HepG2 (cell line): Measurements from ENCODE around the gene SLC35B2. TPM values are rescaled to one million over a fixed set of nuclear protein-coding genes. Genes with fewer than 3 reads are reported as not detected.

Source experiments
- CENPT ChIP-seq: sonication (generic); formaldehyde crosslinking; IDR thresholded peaks from 2 replicates; pipeline ENCODE4 v1.8.0; 2022; ENCODE audit warnings: low read depth, mild to moderate bottlenecking, moderate library complexity, missing genetic modification reagents
- CREB3 ChIP-seq: sonication (generic); formaldehyde crosslinking; IDR thresholded peaks from 2 replicates; pipeline ENCODE4 v1.5.0; 2020; ENCODE audit warnings: missing genetic modification reagents
- DMAP1 ChIP-seq: IDR thresholded peaks from 2 replicates; pipeline ENCODE4 v1.6.1; 2016
- GATA4 ChIP-seq: sonication (generic); IDR thresholded peaks from 2 replicates; pipeline ENCODE4 v1.6.1; 2016; ENCODE audit warnings: antibody characterized with exemption, low read depth, borderline replicate concordance
- GFI1 ChIP-seq: sonication (generic); formaldehyde crosslinking; IDR thresholded peaks from 2 replicates; pipeline ENCODE4 v1.5.0; 2020; ENCODE audit warnings: missing genetic modification reagents, mild to moderate bottlenecking, borderline replicate concordance
- NAIF1 ChIP-seq: sonication (generic); formaldehyde crosslinking; IDR thresholded peaks from 2 replicates; pipeline ENCODE4 v1.5.0; 2020; ENCODE audit warnings: mild to moderate bottlenecking, missing genetic modification reagents, borderline replicate concordance
- ONECUT2 ChIP-seq: sonication (generic); formaldehyde crosslinking; IDR thresholded peaks from 2 replicates; pipeline ENCODE4 v1.4.0; 2020; ENCODE audit warnings: missing genetic modification reagents
- RARA ChIP-seq: IDR thresholded peaks from 2 replicates; pipeline ENCODE4 v1.6.1; 2016; ENCODE audit warnings: missing genetic modification reagents, missing compliant biosample characterization
- REPIN1 ChIP-seq: sonication (generic); formaldehyde crosslinking; IDR thresholded peaks from 2 replicates; pipeline ENCODE4 v1.8.0; 2022; ENCODE audit warnings: missing genetic modification reagents, low read depth, mild to moderate bottlenecking, borderline replicate concordance
- REXO4 ChIP-seq: sonication (generic); formaldehyde crosslinking; IDR thresholded peaks from 2 replicates; pipeline ENCODE4 v1.8.0; 2022; ENCODE audit warnings: missing genetic modification reagents, mild to moderate bottlenecking, borderline replicate concordance
- RORA ChIP-seq: sonication (generic); formaldehyde crosslinking; IDR thresholded peaks from 2 replicates; pipeline ENCODE4 v1.5.0; 2020; ENCODE audit warnings: mild to moderate bottlenecking, missing genetic modification reagents, moderate library complexity
- SOX6 ChIP-seq, 2 experiments: fragments of 450-650 bp in 1 of 2; sonication (generic) in 1 of 2; formaldehyde crosslinking in 1 of 2; IDR thresholded peaks; 2 replicates each; pipeline versions ENCODE4 v1.4.0 to v1.6.1; 2017 to 2020; ENCODE audit warnings: antibody characterized with exemption in 1 of 2, mild to moderate bottlenecking in 1 of 2, missing genetic modification reagents in 1 of 2
- SYNCRIP ChIP-seq: fragments of 200-400 bp; formaldehyde crosslinking; IDR thresholded peaks from 2 replicates; pipeline ENCODE4 v1.6.1; 2018; ENCODE audit warnings: mild to moderate bottlenecking, low read depth, low read length; ENCODE audit not compliant: insufficient read depth
- TBL1XR1 ChIP-seq: fragments of 150-350 bp; IDR thresholded peaks from 2 replicates; pipeline ENCODE4 v1.6.1; 2014; ENCODE audit warnings: borderline replicate concordance, low read length; ENCODE audit not compliant: partially characterized antibody
- YEATS4 ChIP-seq: sonication (generic); formaldehyde crosslinking; IDR thresholded peaks from 2 replicates; pipeline ENCODE4 v1.4.0; 2020; ENCODE audit warnings: missing genetic modification reagents, borderline replicate concordance
- ZNF180 ChIP-seq: sonication (generic); formaldehyde crosslinking; IDR thresholded peaks from 2 replicates; pipeline ENCODE4 v1.4.0; 2020; ENCODE audit warnings: low read depth, missing genetic modification reagents, borderline replicate concordance
- ZNF331 ChIP-seq: sonication (generic); formaldehyde crosslinking; IDR thresholded peaks from 2 replicates; pipeline ENCODE4 v1.4.0; 2020; ENCODE audit warnings: missing genetic modification reagents
- ZNF558 ChIP-seq: sonication (generic); formaldehyde crosslinking; IDR thresholded peaks from 2 replicates; pipeline ENCODE4 v1.9.0; 2022; ENCODE audit warnings: mild to moderate bottlenecking, missing genetic modification reagents, borderline replicate concordance
- ZNF7 ChIP-seq: IDR thresholded peaks from 2 replicates; pipeline ENCODE4 v1.6.1; 2016; ENCODE audit warnings: missing biosample characterization, missing genetic modification reagents
- ZNF879 ChIP-seq: sonication (generic); formaldehyde crosslinking; IDR thresholded peaks from 2 replicates; pipeline ENCODE4 v1.8.1; 2023; ENCODE audit warnings: missing genetic modification reagents
- ZSCAN29 ChIP-seq: sonication (generic); formaldehyde crosslinking; conservative IDR thresholded peaks from 2 replicates; pipeline ENCODE4 v1.4.0; 2020; ENCODE audit warnings: mild to moderate bottlenecking, missing genetic modification reagents
- ZSCAN30 ChIP-seq: sonication (generic); formaldehyde crosslinking; IDR thresholded peaks from 2 replicates; pipeline ENCODE4 v1.5.0; 2020; ENCODE audit warnings: mild to moderate bottlenecking, missing genetic modification reagents
- polyA plus RNA-seq, 8 experiments: library from polyadenylated mRNA; depleted of rRNA in 3 of 8; stranded (reverse) in 7 of 8; unstranded in 1 of 8; fragments of >200 nt; fragmentation: Illumina TruSeq in 4 of 8; extraction: Trizol in 4 of 8; gene quantifications; 2 replicates each; pipeline versions ENCODE4 v1.2.1 to v1.2.3, GENCODE V29; 2011 to 2016; ENCODE audit warnings: low read depth in 4 of 8, missing spikeins in 1 of 8, mixed read lengths in 1 of 8; ENCODE audit not compliant: insufficient read depth in 1 of 8
- total RNA-seq, 5 experiments: library from RNA; depleted of rRNA; stranded (reverse); fragments of >200 nt; fragmentation: Illumina TruSeq; extraction: Trizol; gene quantifications; 2 replicates each; pipeline ENCODE4 v1.2.3, GENCODE V29; 2016; ENCODE audit warnings: low read depth in 1 of 5
- TF ChIP-seq, protein P1 (sequence below): sonication (generic); formaldehyde crosslinking; IDR thresholded peaks from 2 replicates; pipeline ENCODE4 v1.5.1; 2020; ENCODE audit warnings: missing genetic modification reagents, mild to moderate bottlenecking, borderline replicate concordance
- TF ChIP-seq, protein P2 (sequence below): sonication (generic); formaldehyde crosslinking; IDR thresholded peaks from 2 replicates; pipeline ENCODE4; 2020; ENCODE audit warnings: missing genetic modification reagents, mild to moderate bottlenecking, borderline replicate concordance

SLC35B2 gene
- total and polyA plus RNA-seq, 2 of the 13 experiments (the other 11 are each of a cell fraction or from before 2014, with no cell fraction given): 61.1 to 148 TPM

DNA sequence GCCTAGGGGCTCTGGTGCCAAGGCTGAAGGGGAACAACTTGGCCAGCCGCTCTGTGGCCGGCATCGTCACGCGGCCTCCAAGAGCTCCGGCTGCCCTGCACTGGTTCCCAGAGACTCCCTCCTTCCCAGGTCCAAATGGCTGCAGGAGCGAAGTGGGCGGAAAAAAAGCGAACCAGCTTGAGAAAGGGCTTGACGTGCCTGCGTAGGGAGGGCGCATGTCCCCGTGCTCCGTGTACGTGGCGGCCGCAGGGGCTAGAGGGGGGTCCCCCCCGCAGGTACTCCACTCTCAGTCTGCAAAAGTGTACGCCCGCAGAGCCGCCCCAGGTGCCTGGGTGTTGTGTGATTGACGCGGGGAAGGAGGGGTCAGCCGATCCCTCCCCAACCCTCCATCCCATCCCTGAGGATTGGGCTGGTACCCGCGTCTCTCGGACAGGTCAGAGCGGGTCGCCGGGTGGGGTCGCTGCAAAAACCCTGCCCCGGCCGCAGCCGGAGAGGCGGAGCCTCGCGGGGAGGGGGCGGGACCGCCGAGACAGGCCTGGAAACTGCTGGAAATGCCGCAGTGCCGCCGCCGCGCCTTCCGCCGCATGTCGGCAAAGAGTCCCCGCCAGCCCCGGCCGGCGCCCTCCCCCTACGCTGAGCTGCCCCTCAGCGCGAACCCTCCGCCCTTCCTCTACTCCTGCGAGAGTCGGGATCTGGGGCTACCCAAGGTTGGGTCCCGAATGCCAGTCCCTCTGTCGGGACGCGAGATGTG lies 11.2 kb downstream of the SLC35B2 start (continued):
- TF ChIP-seq TBL1XR1 (no peak), SYNCRIP (no peak), RORA (CRISPR knock-in tag) (no peak), CENPT (0 out of 2 replicates have a peak, but pooled peaks have one; percentile 45), DMAP1 (CRISPR knock-in tag) (peak; percentile 91), ONECUT2 (CRISPR knock-in tag) (peak; percentile 41; the same call in 1 of the 2 replicates), ZNF558 (CRISPR knock-in tag) (0 out of 2 replicates have a peak, but pooled peaks have one; percentile 39), ZSCAN30 (peak; percentile 88; the same call in 1 of the 2 replicates), REXO4 (CRISPR knock-in tag) (no peak), ZNF180 (CRISPR knock-in tag) (0 out of 2 replicates have a peak, but pooled peaks have one; percentile 24), RARA (CRISPR knock-in tag) (peak; percentile 31; the same call in 1 of the 2 replicates), ZNF7 (CRISPR knock-in tag) (no peak), ZSCAN29 (CRISPR knock-in tag) (peak; percentile 2; the same call in 1 of the 2 replicates), SOX6 (IDR thresholded peaks at IDR 0.05) (no peak), SOX6 (CRISPR knock-in tag; IDR thresholded peaks at IDR 0.05) (peak; percentile 61; the same call in 1 of the 2 replicates), REPIN1 (CRISPR knock-in tag) (peak; percentile 90), CREB3 (CRISPR knock-in tag) (peak; percentile 56; the same call in 1 of the 2 replicates), YEATS4 (CRISPR knock-in tag) (peak; percentile 96), GATA4 (0 out of 2 replicates have a peak, but pooled peaks have one; percentile 33), GFI1 (CRISPR knock-in tag) (peak; percentile 87), ZNF331 (CRISPR knock-in tag) (peak; percentile 85), NAIF1 (CRISPR knock-in tag) (peak; percentile 96), ZNF879 (peak; percentile 39)
- TF ChIP-seq, protein P1, sequence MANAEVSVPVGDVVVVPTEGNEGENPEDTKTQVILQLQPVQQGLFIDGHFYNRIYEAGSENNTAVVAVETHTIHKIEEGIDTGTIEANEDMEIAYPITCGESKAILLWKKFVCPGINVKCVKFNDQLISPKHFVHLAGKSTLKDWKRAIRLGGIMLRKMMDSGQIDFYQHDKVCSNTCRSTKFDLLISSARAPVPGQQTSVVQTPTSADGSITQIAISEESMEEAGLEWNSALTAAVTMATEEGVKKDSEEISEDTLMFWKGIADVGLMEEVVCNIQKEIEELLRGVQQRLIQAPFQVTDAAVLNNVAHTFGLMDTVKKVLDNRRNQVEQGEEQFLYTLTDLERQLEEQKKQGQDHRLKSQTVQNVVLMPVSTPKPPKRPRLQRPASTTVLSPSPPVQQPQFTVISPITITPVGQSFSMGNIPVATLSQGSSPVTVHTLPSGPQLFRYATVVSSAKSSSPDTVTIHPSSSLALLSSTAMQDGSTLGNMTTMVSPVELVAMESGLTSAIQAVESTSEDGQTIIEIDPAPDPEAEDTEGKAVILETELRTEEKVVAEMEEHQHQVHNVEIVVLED (CRISPR knock-in tag): peak; percentile 93
- TF ChIP-seq, protein P2, sequence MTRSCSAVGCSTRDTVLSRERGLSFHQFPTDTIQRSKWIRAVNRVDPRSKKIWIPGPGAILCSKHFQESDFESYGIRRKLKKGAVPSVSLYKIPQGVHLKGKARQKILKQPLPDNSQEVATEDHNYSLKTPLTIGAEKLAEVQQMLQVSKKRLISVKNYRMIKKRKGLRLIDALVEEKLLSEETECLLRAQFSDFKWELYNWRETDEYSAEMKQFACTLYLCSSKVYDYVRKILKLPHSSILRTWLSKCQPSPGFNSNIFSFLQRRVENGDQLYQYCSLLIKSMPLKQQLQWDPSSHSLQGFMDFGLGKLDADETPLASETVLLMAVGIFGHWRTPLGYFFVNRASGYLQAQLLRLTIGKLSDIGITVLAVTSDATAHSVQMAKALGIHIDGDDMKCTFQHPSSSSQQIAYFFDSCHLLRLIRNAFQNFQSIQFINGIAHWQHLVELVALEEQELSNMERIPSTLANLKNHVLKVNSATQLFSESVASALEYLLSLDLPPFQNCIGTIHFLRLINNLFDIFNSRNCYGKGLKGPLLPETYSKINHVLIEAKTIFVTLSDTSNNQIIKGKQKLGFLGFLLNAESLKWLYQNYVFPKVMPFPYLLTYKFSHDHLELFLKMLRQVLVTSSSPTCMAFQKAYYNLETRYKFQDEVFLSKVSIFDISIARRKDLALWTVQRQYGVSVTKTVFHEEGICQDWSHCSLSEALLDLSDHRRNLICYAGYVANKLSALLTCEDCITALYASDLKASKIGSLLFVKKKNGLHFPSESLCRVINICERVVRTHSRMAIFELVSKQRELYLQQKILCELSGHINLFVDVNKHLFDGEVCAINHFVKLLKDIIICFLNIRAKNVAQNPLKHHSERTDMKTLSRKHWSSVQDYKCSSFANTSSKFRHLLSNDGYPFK (CRISPR knock-in tag): peak; percentile 84
